ENCODE measurements around the gene NMT2. TPM values are rescaled to one million over a fixed set of nuclear protein-coding genes. Genes with fewer than 3 reads are reported as not detected.

Gene NMT2
- total RNA-seq, 2 experiments from 2014 or later = 47.7 to 50.9 TPM

DNA sequence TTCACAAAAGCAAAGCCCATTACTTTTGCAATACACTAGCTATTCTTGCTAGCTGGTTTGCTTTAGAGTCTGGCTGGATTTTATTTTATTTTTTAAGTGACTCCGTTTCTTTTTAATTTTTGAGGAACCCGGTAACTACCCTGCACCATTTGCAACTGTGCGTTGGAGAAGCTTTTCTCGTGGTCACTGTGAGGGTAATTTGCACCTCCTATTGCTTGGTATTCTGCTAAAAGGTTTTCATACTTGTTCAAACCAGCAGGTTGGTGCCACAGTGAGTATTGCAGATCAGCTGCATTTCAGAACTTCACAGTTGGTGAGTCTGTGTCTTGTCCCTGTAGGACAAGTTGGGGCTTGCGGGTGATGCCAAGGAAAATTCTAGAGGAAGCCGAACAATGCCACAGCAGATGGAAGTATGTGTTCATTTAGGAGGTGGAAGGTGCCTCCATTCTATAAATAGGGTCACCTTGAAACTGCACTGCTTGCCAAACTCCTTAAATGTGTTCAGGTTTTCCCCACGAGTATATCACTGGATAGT, 3.9 kb upstream of the NMT2 start:
- DNase-seq = no peak
- POLR2A ChIA-PET = no interaction called here
- H3K27ac Mint-ChIP-seq = peak overlapping the region; percentile 28

DNA sequence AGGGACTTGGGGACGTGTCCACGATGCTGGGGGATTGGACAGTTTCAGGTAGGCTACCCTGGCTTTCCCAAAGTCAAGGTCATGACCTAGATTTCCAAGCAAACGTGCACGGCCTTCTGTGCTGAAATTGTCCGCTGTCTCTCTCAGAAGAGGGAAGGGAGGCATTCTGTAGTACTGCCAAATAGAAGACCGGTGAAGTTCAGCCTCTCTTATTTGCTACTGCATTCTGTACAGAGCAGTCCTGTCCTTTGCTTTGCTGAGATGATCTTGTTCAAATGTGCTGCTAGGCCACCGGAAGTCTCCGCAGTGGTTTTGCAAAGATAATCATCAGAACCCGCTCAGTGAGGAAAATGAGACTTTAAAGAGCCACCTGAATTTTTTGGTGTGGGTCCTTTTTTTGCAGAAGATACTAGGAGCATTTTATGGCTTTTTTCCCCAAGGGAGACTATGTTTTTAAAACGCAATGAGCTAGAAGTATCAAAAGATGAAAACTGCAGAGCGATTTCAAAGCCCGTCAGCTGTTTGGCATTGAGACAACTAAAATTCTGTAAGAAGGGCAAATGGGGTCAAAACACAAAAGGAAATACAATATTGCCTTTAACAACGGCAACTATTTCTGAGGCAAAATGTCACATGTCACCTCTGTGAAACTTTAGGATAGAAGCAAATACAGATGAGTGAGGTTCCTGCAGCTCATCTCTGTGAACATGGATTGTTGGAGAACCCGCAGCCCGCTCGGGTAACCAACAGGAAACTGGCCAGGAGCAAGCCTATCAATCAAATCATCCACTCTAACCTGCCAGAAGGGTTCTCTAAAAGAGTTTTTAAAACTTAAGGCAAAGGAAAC, 1.3 kb upstream of the NMT2 start:
- ChIA-PET CTCF (interaction anchor here (0.7 to 1.6 kb wide), 5 partner anchors 10 to 32 kb away, joined by 3 to 5 read pairs (median 3); no protein-coding TSS in a partner anchor), POLR2A (interaction anchor here (1.4 kb wide), 1 partner anchor 211 kb away, joined by 4 read pairs; the partner anchor contains the start of gene MEIG1)
- H3K9me3 Mint-ChIP-seq = no peaks in the 10 kb centered on the region
- peaks cover 55% of the 10 kb centered on the region for H3K4me1 Mint-ChIP-seq
- peak overlapping the region; percentile 97 for H3K27ac Mint-ChIP-seq
- DNase-seq = peak; percentile 80
- no peaks in the 10 kb centered on the region for H3K27me3 Mint-ChIP-seq
- peaks cover 4% of the 10 kb centered on the region for H3K36me3 Mint-ChIP-seq (ENCODE audit: low read depth)
- peak overlapping the region; percentile 79 for H3K4me3 Mint-ChIP-seq

More for the DNA sequence above, 3.9 kb upstream of the NMT2 start:
- CTCF ChIA-PET = interaction anchor here (0.6 to 1.2 kb wide), 4 partner anchors 9 to 201 kb away, joined by 3 to 5 read pairs (median 4); no protein-coding TSS in a partner anchor
- peaks cover 3% of the 10 kb centered on the region for H3K36me3 Mint-ChIP-seq (ENCODE audit: low read depth)
- H3K27me3 Mint-ChIP-seq = no peaks in the 10 kb centered on the region
- no peak overlapping the region for H3K4me3 Mint-ChIP-seq
- peaks cover 40% of the 10 kb centered on the region for H3K4me1 Mint-ChIP-seq
- H3K9me3 Mint-ChIP-seq = no peaks in the 10 kb centered on the region

GRCh38 chr10:15168786-15169554, 477 bp upstream of the NMT2 start:
- POLR2A ChIA-PET = interaction anchor here (0.6 to 1.4 kb wide), 2 partner anchors 26 to 210 kb away, joined by 4 to 10 read pairs; partner anchors contain the start of gene MEIG1
- Mint-ChIP-seq H3K27ac (peak overlapping the region; percentile 97), H3K4me3 (peak overlapping the region; percentile 79), H3K4me1 (peaks cover 57% of the 10 kb centered on the region), H3K27me3 (no peaks in the 10 kb centered on the region), H3K36me3 (ENCODE audit: low read depth) (peaks cover 9% of the 10 kb centered on the region), H3K9me3 (no peaks in the 10 kb centered on the region)
- CTCF ChIA-PET = interaction anchor here (0.6 to 1.6 kb wide), 10 partner anchors 9 to 315 kb away, joined by 3 to 5 read pairs (median 3); no protein-coding TSS in a partner anchor
- peak; percentile 97 for DNase-seq

DNA sequence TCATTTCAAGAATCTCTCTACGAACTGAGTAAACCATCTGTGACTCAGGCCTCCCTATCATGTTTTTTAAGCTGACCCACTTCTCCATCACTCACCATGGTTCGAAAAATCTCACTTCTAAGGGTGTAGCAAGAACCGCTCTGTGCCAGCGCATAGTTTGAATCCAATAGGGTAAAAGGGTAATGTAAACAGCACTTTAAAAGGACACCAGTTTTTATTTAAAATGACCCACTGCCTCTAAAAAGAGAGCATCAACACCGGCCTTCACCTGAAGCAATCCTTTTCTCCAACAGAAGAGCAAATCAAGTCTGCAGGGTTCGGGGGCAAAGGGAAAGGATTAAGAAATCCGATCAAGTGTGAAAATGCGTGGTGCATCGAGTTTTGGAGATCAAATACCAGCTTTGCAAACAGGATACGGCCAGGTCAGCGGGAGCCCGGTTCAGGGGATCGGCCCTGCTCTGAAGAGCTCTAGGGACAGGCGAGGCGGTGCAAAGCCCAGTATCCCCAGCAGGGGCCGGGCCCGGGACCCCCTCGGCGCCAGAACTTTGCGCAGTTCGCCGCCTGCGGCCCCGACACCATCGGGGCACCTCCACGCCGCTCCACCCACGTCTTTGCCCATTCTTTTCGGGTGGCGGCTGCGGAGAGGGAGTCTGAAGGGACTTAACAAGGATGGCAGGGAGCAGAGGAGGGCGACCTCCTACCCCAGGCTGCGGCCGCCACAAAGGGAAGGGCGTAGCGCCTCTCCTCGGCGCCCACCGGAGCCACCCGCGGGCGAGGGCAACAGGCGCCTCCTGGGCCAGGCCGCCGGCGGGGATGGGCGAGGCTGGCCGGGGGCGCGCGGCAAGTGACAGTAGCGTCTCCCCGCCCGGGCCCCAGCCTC, 842 bp downstream of the NMT2 start:
- CTCF ChIA-PET = interaction anchor here (0.8 to 2.1 kb wide), 9 partner anchors 11 to 76 kb away, joined by 3 to 6 read pairs (median 3); no protein-coding TSS in a partner anchor
- Mint-ChIP-seq H3K4me3 (peak overlapping the region; percentile 88), H3K27ac (peak overlapping the region; percentile 76), H3K9me3 (no peaks in the 10 kb centered on the region), H3K4me1 (peaks cover 60% of the 10 kb centered on the region), H3K27me3 (no peaks in the 10 kb centered on the region), H3K36me3 (ENCODE audit: low read depth) (peaks cover 16% of the 10 kb centered on the region)
- POLR2A ChIA-PET = interaction anchor here (1.1 kb wide), 1 partner anchor 209 kb away, joined by 3 read pairs; the partner anchor contains the start of gene MEIG1
- peak; percentile 44 for DNase-seq

DNA sequence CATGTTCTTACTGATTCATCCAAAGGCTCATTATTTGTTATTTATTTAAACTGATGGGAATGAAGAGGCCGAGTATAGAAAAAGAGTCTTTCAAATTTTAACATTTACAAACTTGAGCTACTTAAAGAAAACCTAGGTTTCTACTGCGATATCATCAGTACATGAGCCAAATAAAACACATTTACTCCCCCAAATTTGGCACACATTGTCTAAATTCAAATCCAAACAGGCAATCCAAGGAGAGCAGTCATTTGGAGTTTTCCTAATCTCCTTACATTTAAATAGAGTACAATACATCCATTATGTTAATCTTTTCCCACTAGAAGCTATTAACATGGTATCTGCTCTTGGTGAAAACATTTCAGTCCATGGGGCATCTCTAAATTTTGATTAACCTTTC, 2.2 kb downstream of the NMT2 start:
- ChIA-PET CTCF (interaction anchor here (0.8 to 2.1 kb wide), 6 partner anchors 9 to 46 kb away, joined by 3 to 6 read pairs (median 3); no protein-coding TSS in a partner anchor), POLR2A (no interaction called here)
- Mint-ChIP-seq H3K27me3 (no peaks in the 10 kb centered on the region), H3K4me3 (peak overlapping the region; percentile 88), H3K4me1 (peaks cover 55% of the 10 kb centered on the region), H3K27ac (peak overlapping the region; percentile 20), H3K36me3 (ENCODE audit: low read depth) (peaks cover 16% of the 10 kb centered on the region), H3K9me3 (no peaks in the 10 kb centered on the region)
- DNase-seq = no peak

- DNase-seq = no peak
- peaks cover 19% of the 10 kb centered on the region for H3K36me3 Mint-ChIP-seq (ENCODE audit: low read depth)
- no peaks in the 10 kb centered on the region for H3K27me3 Mint-ChIP-seq
- H3K4me3 Mint-ChIP-seq = peak overlapping the region; percentile 47
- H3K9me3 Mint-ChIP-seq = no peaks in the 10 kb centered on the region
- peak overlapping the region; percentile 66 for H3K27ac Mint-ChIP-seq
- peaks cover 49% of the 10 kb centered on the region for H3K4me1 Mint-ChIP-seq
- ChIA-PET CTCF (interaction anchor here (1.2 to 1.5 kb wide), 2 partner anchors 11 to 15 kb away, joined by 3 to 4 read pairs; no protein-coding TSS in a partner anchor), POLR2A (interaction anchor here (0.5 kb wide), 1 partner anchor 120 kb away, joined by 3 read pairs; no protein-coding TSS in a partner anchor)
Measured at GRCh38 chr10:15163253-15163828, 5.2 kb downstream of the NMT2 start.

GRCh38 chr10:15158972-15159371, 9.5 kb downstream of the NMT2 start:
- H3K4me3 Mint-ChIP-seq = no peak overlapping the region
- CTCF ChIA-PET = no interaction called here
- POLR2A ChIA-PET = no interaction called here
- H3K9me3 Mint-ChIP-seq = no peaks in the 10 kb centered on the region
- H3K27me3 Mint-ChIP-seq = no peaks in the 10 kb centered on the region
- no peak for DNase-seq
- peaks cover 38% of the 10 kb centered on the region for H3K36me3 Mint-ChIP-seq (ENCODE audit: low read depth)
- H3K4me1 Mint-ChIP-seq = peaks cover 40% of the 10 kb centered on the region
- H3K27ac Mint-ChIP-seq = no peak overlapping the region

DNA sequence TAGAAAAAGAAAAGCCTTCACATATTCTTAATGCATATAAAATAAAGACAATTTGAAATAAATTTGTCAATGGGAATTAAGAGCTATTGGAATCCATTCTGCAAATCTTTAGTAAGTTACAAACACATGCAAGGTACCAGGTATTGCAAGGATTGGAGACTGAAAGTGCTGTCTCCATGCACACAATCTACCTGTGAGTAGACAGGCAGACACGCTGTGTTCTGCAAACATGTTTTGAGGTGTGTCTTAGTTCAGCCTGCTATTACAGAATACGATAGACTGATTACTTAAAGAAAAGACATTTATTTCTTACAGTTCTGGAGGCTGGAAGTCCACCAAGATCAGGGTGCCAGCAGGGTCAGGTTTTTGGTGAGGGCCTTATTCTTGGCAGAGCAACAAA, 10.0 kb downstream of the NMT2 start:
- Mint-ChIP-seq H3K4me1 (peaks cover 35% of the 10 kb centered on the region), H3K27ac (no peak overlapping the region), H3K4me3 (no peak overlapping the region), H3K27me3 (no peaks in the 10 kb centered on the region), H3K9me3 (no peaks in the 10 kb centered on the region), H3K36me3 (ENCODE audit: low read depth) (peaks cover 34% of the 10 kb centered on the region)
- ChIA-PET CTCF (no interaction called here), POLR2A (no interaction called here)
- no peak for DNase-seq

DNA sequence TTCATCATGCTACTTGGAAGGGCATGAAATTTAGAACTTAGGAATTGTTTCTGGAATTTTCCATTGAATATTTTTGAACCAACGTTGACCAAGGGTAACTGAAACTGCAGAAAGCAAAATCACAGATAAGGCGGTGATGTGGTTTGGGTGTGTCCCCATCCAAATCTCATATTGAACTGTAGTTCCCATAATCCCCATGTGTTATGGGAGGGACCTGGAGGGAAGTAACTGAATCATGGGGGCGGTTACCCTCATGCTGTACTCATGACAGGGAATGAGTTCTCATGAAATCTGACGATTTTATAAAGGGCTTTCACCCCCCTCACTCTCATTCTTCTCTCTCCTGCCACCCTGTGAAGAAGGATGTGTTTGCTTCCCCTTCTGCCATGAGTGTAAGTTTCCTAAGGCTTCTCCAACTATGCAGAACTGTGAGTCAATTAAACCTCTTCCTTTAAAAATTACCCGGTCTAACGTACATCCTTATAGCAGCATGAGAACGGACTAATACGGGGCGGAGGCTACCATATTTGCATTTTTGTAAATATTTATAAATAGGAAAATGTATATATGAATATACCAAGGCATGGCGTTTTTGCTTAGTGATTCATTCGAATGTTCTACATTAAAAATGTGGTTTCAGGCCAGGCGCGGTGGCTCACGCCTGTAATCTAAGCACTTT, 12.4 kb downstream of the NMT2 start:
- Mint-ChIP-seq H3K4me3 (no peak overlapping the region), H3K4me1 (peaks cover 37% of the 10 kb centered on the region), H3K9me3 (peaks cover 3% of the 10 kb centered on the region), H3K27ac (no peak overlapping the region), H3K36me3 (ENCODE audit: low read depth) (peaks cover 37% of the 10 kb centered on the region), H3K27me3 (no peaks in the 10 kb centered on the region)
- ChIA-PET POLR2A (no interaction called here), CTCF (interaction anchor here (1.4 kb wide), 1 partner anchor 8 kb away, joined by 3 read pairs; no protein-coding TSS in a partner anchor)
- no peak for DNase-seq

GRCh38 chr10:15152556-15152955, 15.9 kb downstream of the NMT2 start:
- H3K4me3 Mint-ChIP-seq = no peak overlapping the region
- DNase-seq = no peak
- H3K27ac Mint-ChIP-seq = no peak overlapping the region
- ChIA-PET CTCF (interaction anchor here (1.1 to 1.2 kb wide), 2 partner anchors 10 to 16 kb away, joined by 3 to 4 read pairs; partner anchors contain the start of gene NMT2), POLR2A (no interaction called here)
- H3K36me3 Mint-ChIP-seq (ENCODE audit: low read depth) = peaks cover 41% of the 10 kb centered on the region
- no peaks in the 10 kb centered on the region for H3K27me3 Mint-ChIP-seq
- H3K4me1 Mint-ChIP-seq = peaks cover 18% of the 10 kb centered on the region
- H3K9me3 Mint-ChIP-seq = peaks cover 7% of the 10 kb centered on the region

DNA sequence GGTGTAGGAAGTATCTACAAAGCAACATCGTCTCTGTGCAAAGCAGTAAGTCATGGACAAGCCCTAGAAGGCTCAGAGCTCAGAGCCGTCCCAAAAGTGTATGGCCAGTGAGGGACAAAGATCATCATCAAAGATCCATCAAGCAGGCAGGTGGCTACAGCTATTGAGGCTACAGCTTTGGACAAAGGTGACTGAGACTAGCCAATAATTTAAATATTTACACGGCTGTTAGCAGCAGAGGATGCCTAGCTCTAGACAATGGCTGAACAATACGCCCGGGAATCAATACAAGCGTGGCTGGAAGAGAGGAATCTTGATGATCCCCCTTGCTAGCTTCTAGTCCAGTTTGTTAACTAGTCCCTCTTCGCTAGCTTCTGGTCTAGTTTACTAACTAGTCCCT, 17.9 kb downstream of the NMT2 start:
- ChIA-PET CTCF (interaction anchor here (1.5 kb wide), 2 partner anchors 9 to 16 kb away, joined by 5 to 8 read pairs; no protein-coding TSS in a partner anchor), POLR2A (no interaction called here)
- Mint-ChIP-seq H3K27ac (no peak overlapping the region), H3K4me3 (no peak overlapping the region), H3K9me3 (peaks cover 7% of the 10 kb centered on the region), H3K36me3 (ENCODE audit: low read depth) (peaks cover 32% of the 10 kb centered on the region), H3K4me1 (peaks cover 16% of the 10 kb centered on the region), H3K27me3 (no peaks in the 10 kb centered on the region)
- DNase-seq = no peak
